T-helper 22 cell (primary cell): ENCODE results near the gene DMRT2.

Experiments used
- DNase-seq: peaks from one replicate; pipeline ENCODE4 v3.0.0-alpha.2; 2020; ENCODE audit warnings: low read depth

Gene DMRT2

DNA sequence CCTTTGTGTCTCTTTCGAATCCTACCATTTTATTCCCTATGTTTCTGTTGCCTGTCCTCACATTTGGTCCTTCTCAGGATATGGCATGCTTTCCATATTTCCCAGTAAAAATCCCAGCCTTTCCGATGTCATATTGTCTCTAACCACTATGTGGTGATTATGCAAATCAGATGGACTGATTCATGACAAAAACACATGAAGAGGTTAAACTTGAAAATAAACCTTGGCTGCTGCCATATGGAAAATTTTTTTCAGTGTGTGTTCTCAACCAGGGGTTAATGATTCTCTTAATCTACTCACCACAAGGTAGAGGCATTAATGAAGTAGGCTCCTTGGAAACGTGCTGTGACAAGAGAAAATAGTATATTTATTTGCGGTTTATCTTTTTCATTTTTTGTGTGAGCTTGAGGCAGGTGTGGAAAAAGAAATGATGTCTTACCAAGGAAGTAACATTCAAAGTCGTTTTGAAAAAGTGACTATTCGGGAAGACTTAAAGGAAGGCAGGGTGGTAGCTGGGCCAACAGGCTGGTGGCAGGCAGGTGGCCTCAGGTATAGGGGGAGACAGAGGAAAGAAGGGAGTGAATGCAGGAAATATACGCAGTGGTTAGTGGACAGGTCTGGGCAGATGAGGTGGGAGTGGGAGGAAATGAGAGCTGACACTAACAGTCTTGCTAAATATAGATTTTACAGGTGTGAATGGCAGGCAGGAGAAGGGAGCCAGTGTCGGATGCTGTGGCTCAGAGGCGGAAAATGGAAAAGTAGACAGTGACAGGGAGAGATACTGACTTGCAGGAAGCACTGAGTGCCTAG, 46.2 kb downstream of the DMRT2 start:
- no peak for DNase-seq

DNA sequence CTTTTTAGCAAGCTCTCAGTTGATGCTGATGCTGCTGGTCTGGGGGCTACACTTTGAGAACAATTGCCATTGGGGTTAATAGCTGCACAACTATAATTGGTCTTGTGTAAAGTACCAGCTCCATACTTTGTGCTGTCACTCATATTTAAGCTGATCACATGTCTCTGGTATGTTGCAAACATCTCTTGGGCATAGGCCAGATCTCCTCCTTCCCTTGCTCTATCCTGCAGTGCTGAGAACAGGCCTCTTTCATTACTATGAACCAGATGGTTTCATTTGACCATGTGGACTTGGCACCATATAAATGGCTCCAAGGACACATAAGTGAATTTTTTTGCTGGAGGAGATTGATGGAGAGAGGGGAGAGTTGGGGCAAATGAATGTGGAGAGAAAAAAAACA, 48.4 kb downstream of the DMRT2 start:
- no peak for DNase-seq

DNA sequence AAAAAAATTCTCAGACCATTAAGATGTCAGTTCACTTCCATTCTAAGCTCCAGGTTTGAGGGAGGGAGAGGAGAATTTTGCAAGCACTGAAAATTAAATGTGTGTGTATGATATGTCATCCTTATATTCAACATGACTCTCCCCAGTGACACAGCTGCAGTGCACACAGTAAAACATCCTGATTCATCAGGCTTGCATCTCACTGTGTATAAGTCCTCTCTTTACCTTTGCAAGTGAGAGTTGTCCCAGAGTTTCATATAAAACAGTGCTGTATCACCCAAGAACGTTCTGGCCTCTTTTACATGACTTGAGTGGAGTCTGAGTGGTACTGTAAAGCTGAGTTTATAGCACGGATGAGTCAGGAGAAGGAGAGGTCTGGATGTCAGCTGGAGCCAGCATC, 50.0 kb downstream of the DMRT2 start:
- DNase-seq, result no peak

DNA sequence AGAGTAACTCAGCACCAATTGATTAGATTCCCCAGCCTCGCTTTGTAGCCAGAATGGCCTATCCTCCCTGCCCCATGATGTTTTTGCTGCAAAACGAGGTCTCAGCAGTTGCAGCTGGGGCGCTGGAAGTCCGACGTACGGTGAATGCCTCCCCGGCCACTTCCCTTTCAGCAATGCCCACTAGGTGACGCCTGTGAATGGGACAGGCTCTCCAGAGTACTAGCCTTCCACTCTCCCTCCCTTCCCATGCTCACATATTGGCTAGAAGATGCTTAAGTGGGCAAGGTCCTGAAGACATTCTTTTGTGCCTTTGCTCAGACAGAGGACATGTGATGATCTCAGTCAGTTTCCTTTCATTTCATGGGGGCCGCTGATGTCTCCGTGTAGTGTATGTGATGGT, 50.8 kb downstream of the DMRT2 start:
- DNase-seq, result no peak

DNA sequence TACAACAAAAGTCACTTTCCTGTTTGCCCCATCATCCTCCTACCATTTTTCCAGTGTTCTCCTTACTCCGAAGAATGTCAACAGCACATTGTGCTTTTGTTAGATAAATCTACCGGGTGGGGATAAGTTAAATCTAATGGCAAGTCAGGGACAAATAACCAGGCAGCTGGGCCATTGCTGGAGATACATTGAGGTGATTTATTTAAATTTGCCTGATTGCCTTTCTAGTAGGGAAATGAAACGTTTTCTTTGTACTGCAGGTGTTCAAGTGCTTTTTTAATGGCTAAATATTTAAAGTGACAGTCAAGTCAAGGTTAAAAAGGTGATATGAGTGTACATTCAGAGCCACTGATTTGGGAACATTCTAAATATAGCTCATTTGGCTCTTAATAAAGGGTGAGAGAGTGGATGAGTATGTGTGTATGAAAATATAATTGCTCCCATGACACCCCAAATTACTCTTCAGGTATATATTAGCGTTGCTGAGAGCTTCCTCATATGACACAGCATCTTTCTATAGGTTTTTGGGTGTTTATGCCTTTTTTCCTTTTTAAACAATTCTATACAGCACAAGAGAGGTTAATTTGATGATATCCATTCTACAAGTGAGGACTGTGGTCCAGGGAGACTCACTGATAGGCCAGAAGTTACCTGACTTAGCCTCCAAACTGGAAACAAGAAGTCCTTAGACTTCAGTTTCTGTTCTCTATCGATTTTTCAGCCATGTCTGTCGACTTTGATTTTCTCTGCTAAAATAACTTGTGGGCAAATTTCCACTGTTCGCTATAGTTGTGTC, 51.9 kb downstream of the DMRT2 start:
- no peak for DNase-seq

DNA sequence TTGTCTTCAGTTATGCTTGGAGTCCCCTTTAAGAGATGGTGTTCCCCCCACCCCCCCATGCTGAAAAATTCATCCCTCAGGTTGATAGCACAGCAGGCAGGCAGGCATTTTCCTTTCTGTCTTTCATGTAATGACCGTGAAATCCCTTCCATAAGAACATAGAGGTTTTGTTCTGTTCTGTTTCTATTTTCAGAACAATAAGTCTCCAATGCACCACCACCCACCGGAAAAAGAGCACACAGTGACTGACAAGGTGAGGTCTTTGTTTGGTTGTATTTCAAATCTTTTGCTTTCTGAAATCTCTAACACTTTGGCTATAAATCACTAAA, 52.4 kb downstream of the DMRT2 start:
- no peak for DNase-seq
